Measurements from ENCODE around the gene KCNE2.

GRCh38 chr21:34351786-34352241 is 12.0 kb upstream of the KCNE2 start:
- TF ChIP-seq CTCF (IDR thresholded peaks at IDR 0.05; ENCODE audit: insufficient read depth, low read length) (peak; percentile 45), REST (IDR thresholded peaks at IDR 0.05; ENCODE audit: insufficient replicate concordance, low read depth) (no peak), POLR2AphosphoS5 (IDR thresholded peaks at IDR 0.05; ENCODE audit: low read depth) (no peak), SPI1 (IDR thresholded peaks at IDR 0.05; ENCODE audit: borderline replicate concordance, low read depth) (no peak), GABPA (IDR thresholded peaks at IDR 0.05; ENCODE audit: low read depth) (no peak)
